ENCODE data around the gene NEURL1B. TPM values are rescaled to one million over a fixed set of nuclear protein-coding genes. Genes with fewer than 3 reads are reported as not detected.

Gene NEURL1B
- total and polyA plus RNA-seq, 10 of the 15 experiments (the other 5 are each of a cell fraction or from before 2014, with no cell fraction given) = 0.04 to 0.28 (median 0.05) TPM; not detected in 4

GRCh38 chr5:172674155-172674554 lies 33.1 kb downstream of the NEURL1B start:
- DNase-seq (ENCODE audit: low read depth, low spot score) = no peak
- CTCF ChIA-PET = no interaction called here
- no peak overlapping the region for H3K9ac ChIP-seq (ENCODE audit: control insufficient read depth, insufficient read depth, low read length)
- RAD21 ChIA-PET (ENCODE audit: unreplicated experiment) = no interaction called here
- WGBS (ENCODE audit: insufficient coverage, insufficient replicate concordance, low lambda C conversion rate, missing lambda C conversion rate) = 41% methylated on average over 7 of the region's 7 CpGs
- no peak overlapping the region for H3K27ac ChIP-seq (ENCODE audit: control insufficient read depth, insufficient read depth)
- intact Hi-C loops (cut with micrococcal nuclease; ENCODE audit: unreplicated experiment) = no loop called here
- H4K20me1 ChIP-seq (ENCODE audit: control insufficient read depth, insufficient read depth) = no peaks in the 10 kb centered on the region
- in situ Hi-C loops (cut with MboI) = no loop called here
- BruUV-seq (replicated peaks) = no TSS peak
- H3K36me3 ChIP-seq (ENCODE audit: control insufficient read depth in 2 of 2, insufficient read depth in 2 of 2, low read length in 1 of 2) = no peaks in the 10 kb centered on the region
- ATAC-seq = no peak
- H3K4me2 ChIP-seq (ENCODE audit: control insufficient read depth, insufficient read depth) = no peak overlapping the region
- no peaks in the 10 kb centered on the region for H3K9me3 ChIP-seq (replicated peaks; ENCODE audit: control insufficient read depth, insufficient read depth, low read length)
- TF ChIP-seq RUNX3 (IDR thresholded peaks at IDR 0.05; ENCODE audit: low read length) (no peak), TAF1 (IDR thresholded peaks at IDR 0.05; ENCODE audit: borderline replicate concordance, low read depth, low read length) (no peak), ZSCAN29 (IDR thresholded peaks at IDR 0.05) (no peak), YY1 (IDR thresholded peaks at IDR 0.05; ENCODE audit: low read depth, low read length) (no peak), EP300 (IDR thresholded peaks at IDR 0.05; ENCODE audit: borderline replicate concordance in 1 of 2, control insufficient read depth in 1 of 2, low read depth in 2 of 2, low read length in 2 of 2) (no peak), SUPT20H (IDR thresholded peaks at IDR 0.05; ENCODE audit: borderline replicate concordance, control insufficient read depth, low read depth, low read length) (no peak), ELK1 (IDR thresholded peaks at IDR 0.05; ENCODE audit: low read depth, low read length) (no peak), PML (IDR thresholded peaks at IDR 0.05; ENCODE audit: low read length) (no peak), MLLT1 (IDR thresholded peaks at IDR 0.05) (no peak), E2F4 (IDR thresholded peaks at IDR 0.05; ENCODE audit: low read depth, low read length) (no peak), SKIL (IDR thresholded peaks at IDR 0.05; ENCODE audit: low read depth, poor library complexity, severe bottlenecking) (no peak), ZBTB33 (IDR thresholded peaks at IDR 0.05) (no peak), ZNF207 (IDR thresholded peaks at IDR 0.05; ENCODE audit: borderline replicate concordance) (no peak), POLR2AphosphoS5 (IDR thresholded peaks at IDR 0.05; ENCODE audit: low read length) (no peak), MAX (IDR thresholded peaks at IDR 0.05; ENCODE audit: low read depth, low read length) (no peak)
- no peaks in the 10 kb centered on the region for H3K79me2 ChIP-seq (ENCODE audit: control insufficient read depth, insufficient read depth, low read length)
- H3K4me1 ChIP-seq (ENCODE audit: control insufficient read depth, insufficient read depth, low read length) = no peaks in the 10 kb centered on the region
- H3K4me3 ChIP-seq = no peak overlapping the region
- H3K27me3 ChIP-seq (replicated peaks in 1 of 2; ENCODE audit: control insufficient read depth in 2 of 2, insufficient read depth in 2 of 2, low read length in 1 of 2) = peaks cover 0 to 3% of the 10 kb centered on the region in 2 experiments; a peak in 1 of 4 replicates
- POLR2A ChIA-PET = no interaction called here
- no peak for FAIRE-seq
- SMC1A ChIA-PET (ENCODE audit: uncharacterized antibody, unreplicated experiment) = no interaction called here
- no peak overlapping the region for H2AFZ ChIP-seq (ENCODE audit: control insufficient read depth, low read depth, low read length)
